22Rv1 (cell line): ENCODE results near the gene GBA2.

Source experiments
- ZFX ChIP-seq: fragments of 450-650 bp; IDR thresholded peaks from 2 replicates; pipeline ENCODE4 v1.6.1; 2017; ENCODE audit warnings: antibody characterized with exemption, borderline replicate concordance
- TF ChIP-seq, protein P1 (sequence below): fragments of 450-650 bp; IDR thresholded peaks from 2 replicates; pipeline ENCODE4 v1.5.1; 2017; ENCODE audit warnings: mild to moderate bottlenecking

DNA sequence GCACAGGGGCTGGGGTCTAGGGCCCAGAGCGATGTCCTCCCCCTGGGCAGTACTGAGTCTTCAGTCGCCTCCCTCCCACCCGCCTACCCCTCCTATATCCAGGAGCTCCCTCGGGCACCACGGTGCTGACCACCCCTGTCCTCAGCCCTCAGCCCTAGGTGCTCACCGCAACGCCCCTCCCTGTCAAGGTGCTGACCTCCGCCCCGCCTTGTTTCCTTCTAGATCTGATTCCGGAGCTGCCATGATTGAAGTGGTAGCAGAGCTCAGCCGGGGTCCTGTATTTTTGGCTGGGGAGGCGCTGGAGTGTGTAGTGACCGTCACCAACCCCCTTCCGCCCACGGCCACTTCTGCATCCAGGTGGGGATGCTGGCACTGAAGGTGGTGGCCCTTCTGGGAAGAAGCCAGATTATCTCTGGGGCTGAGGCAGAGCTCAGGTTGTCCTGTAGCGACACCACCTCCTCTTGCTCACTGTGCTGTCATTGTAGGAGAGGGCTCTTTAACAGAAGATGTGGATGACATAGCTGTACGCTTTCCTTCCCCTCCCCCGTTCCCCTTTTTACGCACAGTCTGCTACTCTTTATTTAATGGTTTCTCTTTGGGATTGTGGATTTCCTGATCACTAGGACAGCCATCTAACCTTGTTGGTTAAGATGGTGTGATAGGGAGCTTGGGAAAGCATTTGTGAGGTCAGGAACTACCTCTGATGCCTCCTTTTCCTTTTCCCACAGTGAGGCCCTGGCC lies 657 bp upstream of the GBA2 start:
- TF ChIP-seq, protein P1, sequence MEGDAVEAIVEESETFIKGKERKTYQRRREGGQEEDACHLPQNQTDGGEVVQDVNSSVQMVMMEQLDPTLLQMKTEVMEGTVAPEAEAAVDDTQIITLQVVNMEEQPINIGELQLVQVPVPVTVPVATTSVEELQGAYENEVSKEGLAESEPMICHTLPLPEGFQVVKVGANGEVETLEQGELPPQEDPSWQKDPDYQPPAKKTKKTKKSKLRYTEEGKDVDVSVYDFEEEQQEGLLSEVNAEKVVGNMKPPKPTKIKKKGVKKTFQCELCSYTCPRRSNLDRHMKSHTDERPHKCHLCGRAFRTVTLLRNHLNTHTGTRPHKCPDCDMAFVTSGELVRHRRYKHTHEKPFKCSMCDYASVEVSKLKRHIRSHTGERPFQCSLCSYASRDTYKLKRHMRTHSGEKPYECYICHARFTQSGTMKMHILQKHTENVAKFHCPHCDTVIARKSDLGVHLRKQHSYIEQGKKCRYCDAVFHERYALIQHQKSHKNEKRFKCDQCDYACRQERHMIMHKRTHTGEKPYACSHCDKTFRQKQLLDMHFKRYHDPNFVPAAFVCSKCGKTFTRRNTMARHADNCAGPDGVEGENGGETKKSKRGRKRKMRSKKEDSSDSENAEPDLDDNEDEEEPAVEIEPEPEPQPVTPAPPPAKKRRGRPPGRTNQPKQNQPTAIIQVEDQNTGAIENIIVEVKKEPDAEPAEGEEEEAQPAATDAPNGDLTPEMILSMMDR = no peak
- TF ChIP-seq ZFX = no peak
